ENCODE measurements around the gene ZNF830.
"Not testable (repeated sequence)": the region's sequence is repeated elsewhere in the genome, so short reads cannot be mapped to it uniquely, and the experiment has no call there.

The ZNF830 gene

GRCh38 chr17:34991606-34992005 lies 30.3 kb downstream of the ZNF830 start:
- no peaks in the 10 kb centered on the region for H3K27me3 ChIP-seq (ENCODE audit: insufficient read depth, low read length)
- H3K36me3 ChIP-seq (ENCODE audit: insufficient read depth, low read length), result peaks cover 97% of the 10 kb centered on the region
- H3K4me3 ChIP-seq (ENCODE audit: low read length), result no peak overlapping the region
- no peaks in the 10 kb centered on the region for H3K4me1 ChIP-seq (ENCODE audit: insufficient read depth, low read length)
- WGBS, result 86% methylated on average over 3 of the region's 3 CpGs
- no peak overlapping the region for H3K27ac ChIP-seq (ENCODE audit: low read depth, low read length)
- H3K9ac ChIP-seq (ENCODE audit: low read depth, low read length), result no peak overlapping the region
- H3K9me3 ChIP-seq (ENCODE audit: insufficient read depth, low read depth, low read length), result no peaks in the 10 kb centered on the region

- WGBS, result 91% methylated on average over 2 of the region's 2 CpGs
- peaks cover 100% of the 10 kb centered on the region for H3K36me3 ChIP-seq (ENCODE audit: insufficient read depth, low read length)
- no peak overlapping the region for H3K4me3 ChIP-seq (ENCODE audit: low read length)
- H3K27ac ChIP-seq (ENCODE audit: low read depth, low read length), result no peak overlapping the region
- H3K9ac ChIP-seq (ENCODE audit: low read depth, low read length), result no peak overlapping the region
- H3K27me3 ChIP-seq (ENCODE audit: insufficient read depth, low read length), result no peaks in the 10 kb centered on the region
- H3K4me1 ChIP-seq (ENCODE audit: insufficient read depth, low read length), result no peaks in the 10 kb centered on the region
- H3K9me3 ChIP-seq (ENCODE audit: insufficient read depth, low read depth, low read length), result no peaks in the 10 kb centered on the region
These were observed 31.7 kb downstream of the ZNF830 start for GRCh38 chr17:34993031-34993430.

- H3K9me3 ChIP-seq (ENCODE audit: insufficient read depth, low read depth, low read length), result no peaks in the 10 kb centered on the region
- 88% methylated on average over 3 of the region's 3 CpGs for WGBS
- H3K36me3 ChIP-seq (ENCODE audit: insufficient read depth, low read length), result peaks cover 99% of the 10 kb centered on the region
- no peak overlapping the region for H3K4me3 ChIP-seq (ENCODE audit: low read length)
- no peak overlapping the region for H3K9ac ChIP-seq (ENCODE audit: low read depth, low read length)
- H3K27ac ChIP-seq (ENCODE audit: low read depth, low read length), result no peak overlapping the region
- H3K4me1 ChIP-seq (ENCODE audit: insufficient read depth, low read length), result no peaks in the 10 kb centered on the region
- H3K27me3 ChIP-seq (ENCODE audit: insufficient read depth, low read length), result no peaks in the 10 kb centered on the region
These were observed 35.3 kb downstream of the ZNF830 start for GRCh38 chr17:34996422-34997285.

- WGBS, result 94% methylated on average over 11 of the region's 11 CpGs
- no peak overlapping the region for H3K9ac ChIP-seq (ENCODE audit: low read depth, low read length)
- no peaks in the 10 kb centered on the region for H3K9me3 ChIP-seq (ENCODE audit: insufficient read depth, low read depth, low read length)
- no peak overlapping the region for H3K27ac ChIP-seq (ENCODE audit: low read depth, low read length)
- H3K4me1 ChIP-seq (ENCODE audit: insufficient read depth, low read length), result no peaks in the 10 kb centered on the region
- peaks cover 99% of the 10 kb centered on the region for H3K36me3 ChIP-seq (ENCODE audit: insufficient read depth, low read length)
- no peak overlapping the region for H3K4me3 ChIP-seq (ENCODE audit: low read length)
- no peaks in the 10 kb centered on the region for H3K27me3 ChIP-seq (ENCODE audit: insufficient read depth, low read length)
These were observed 36.1 kb downstream of the ZNF830 start for GRCh38 chr17:34997355-34997862.

- H3K9ac ChIP-seq (ENCODE audit: low read depth, low read length), result no peak overlapping the region
- H3K4me1 ChIP-seq (ENCODE audit: insufficient read depth, low read length), result no peaks in the 10 kb centered on the region
- H3K27ac ChIP-seq (ENCODE audit: low read depth, low read length), result no peak overlapping the region; the same call in 1 of the 2 replicates
- H3K27me3 ChIP-seq (ENCODE audit: insufficient read depth, low read length), result no peaks in the 10 kb centered on the region
- peaks cover 99% of the 10 kb centered on the region for H3K36me3 ChIP-seq (ENCODE audit: insufficient read depth, low read length)
- H3K9me3 ChIP-seq (ENCODE audit: insufficient read depth, low read depth, low read length), result no peaks in the 10 kb centered on the region
- H3K4me3 ChIP-seq (ENCODE audit: low read length), result no peak overlapping the region
- 81% methylated on average over 5 of the region's 5 CpGs for WGBS
These were observed 36.9 kb downstream of the ZNF830 start for GRCh38 chr17:34998205-34998604.

GRCh38 chr17:34999456-34999855 lies 38.1 kb downstream of the ZNF830 start:
- Histone ChIP-seq H3K27ac (ENCODE audit: low read depth, low read length) (no peak overlapping the region), H3K4me3 (ENCODE audit: low read length) (no peak overlapping the region), H3K4me1 (ENCODE audit: insufficient read depth, low read length) (no peaks in the 10 kb centered on the region), H3K9ac (ENCODE audit: low read depth, low read length) (no peak overlapping the region), H3K9me3 (ENCODE audit: insufficient read depth, low read depth, low read length) (no peaks in the 10 kb centered on the region), H3K27me3 (ENCODE audit: insufficient read depth, low read length) (no peaks in the 10 kb centered on the region), H3K36me3 (ENCODE audit: insufficient read depth, low read length) (peaks cover 99% of the 10 kb centered on the region)
- WGBS, result 93% methylated on average over 2 of the region's 2 CpGs

- H3K9ac ChIP-seq (ENCODE audit: low read depth, low read length); H3K27ac ChIP-seq (ENCODE audit: low read depth, low read length); H3K27me3 ChIP-seq (ENCODE audit: insufficient read depth, low read length); H3K9me3 ChIP-seq (ENCODE audit: insufficient read depth, low read depth, low read length); H3K4me1 ChIP-seq (ENCODE audit: insufficient read depth, low read length); H3K4me3 ChIP-seq (ENCODE audit: low read length): not testable (repeated sequence)
- WGBS, result 96% methylated on average over 14 of the region's 14 CpGs
- H3K36me3 ChIP-seq (ENCODE audit: insufficient read depth, low read length), result peaks cover 99% of the 10 kb centered on the region
These were observed 39.6 kb downstream of the ZNF830 start for GRCh38 chr17:35000965-35001364.

- Histone ChIP-seq H3K36me3 (ENCODE audit: insufficient read depth, low read length) (peaks cover 99% of the 10 kb centered on the region), H3K9me3 (ENCODE audit: insufficient read depth, low read depth, low read length) (no peaks in the 10 kb centered on the region), H3K9ac (ENCODE audit: low read depth, low read length) (no peak overlapping the region), H3K4me3 (ENCODE audit: low read length) (no peak overlapping the region), H3K27ac (ENCODE audit: low read depth, low read length) (no peak overlapping the region), H3K4me1 (ENCODE audit: insufficient read depth, low read length) (no peaks in the 10 kb centered on the region), H3K27me3 (ENCODE audit: insufficient read depth, low read length) (no peaks in the 10 kb centered on the region)
- 98% methylated on average over 2 of the region's 2 CpGs for WGBS
These were observed 40.2 kb downstream of the ZNF830 start for GRCh38 chr17:35001549-35001948.

GRCh38 chr17:35002876-35003551 lies 41.7 kb downstream of the ZNF830 start:
- Histone ChIP-seq H3K4me3 (ENCODE audit: low read length) (no peak overlapping the region), H3K36me3 (ENCODE audit: insufficient read depth, low read length) (peaks cover 95% of the 10 kb centered on the region), H3K4me1 (ENCODE audit: insufficient read depth, low read length) (no peaks in the 10 kb centered on the region), H3K9ac (ENCODE audit: low read depth, low read length) (no peak overlapping the region), H3K9me3 (ENCODE audit: insufficient read depth, low read depth, low read length) (no peaks in the 10 kb centered on the region), H3K27me3 (ENCODE audit: insufficient read depth, low read length) (no peaks in the 10 kb centered on the region), H3K27ac (ENCODE audit: low read depth, low read length) (no peak overlapping the region)
- WGBS, result 95% methylated on average over 15 of the region's 15 CpGs

GRCh38 chr17:35003778-35004177 lies 42.4 kb downstream of the ZNF830 start:
- 92% methylated on average over 4 of the region's 4 CpGs for WGBS
- Histone ChIP-seq H3K27ac (ENCODE audit: low read depth, low read length) (no peak overlapping the region), H3K36me3 (ENCODE audit: insufficient read depth, low read length) (peaks cover 92% of the 10 kb centered on the region), H3K4me3 (ENCODE audit: low read length) (no peak overlapping the region), H3K4me1 (ENCODE audit: insufficient read depth, low read length) (no peaks in the 10 kb centered on the region), H3K27me3 (ENCODE audit: insufficient read depth, low read length) (no peaks in the 10 kb centered on the region), H3K9ac (ENCODE audit: low read depth, low read length) (no peak overlapping the region), H3K9me3 (ENCODE audit: insufficient read depth, low read depth, low read length) (no peaks in the 10 kb centered on the region)

GRCh38 chr17:35006345-35006744 lies 45.0 kb downstream of the ZNF830 start:
- no peaks in the 10 kb centered on the region for H3K9me3 ChIP-seq (ENCODE audit: insufficient read depth, low read depth, low read length)
- H3K4me1 ChIP-seq (ENCODE audit: insufficient read depth, low read length), result no peaks in the 10 kb centered on the region
- peaks cover 75% of the 10 kb centered on the region for H3K36me3 ChIP-seq (ENCODE audit: insufficient read depth, low read length)
- no peak overlapping the region for H3K4me3 ChIP-seq (ENCODE audit: low read length)
- no peak overlapping the region for H3K27ac ChIP-seq (ENCODE audit: low read depth, low read length)
- H3K9ac ChIP-seq (ENCODE audit: low read depth, low read length), result no peak overlapping the region
- 95% methylated on average over 4 of the region's 4 CpGs for WGBS
- H3K27me3 ChIP-seq (ENCODE audit: insufficient read depth, low read length), result no peaks in the 10 kb centered on the region
